ENCODE measurements around the gene LRCH1.

- TF ChIP-seq CTCF (IDR thresholded peaks at IDR 0.05; ENCODE audit: borderline replicate concordance, extremely low read depth, low read length, poor library complexity, severe bottlenecking): no peak
- no peak for TF ChIP-seq EZH2 (IDR thresholded peaks at IDR 0.05; ENCODE audit: borderline replicate concordance, low read depth, low read length, severe bottlenecking)
Observed at GRCh38 chr13:46523972-46524752, 28.8 kb upstream of the LRCH1 start.
